ENCODE measurements around the gene IQSEC3. TPM values are rescaled to one million over a fixed set of nuclear protein-coding genes. Genes with fewer than 3 reads are reported as not detected.

IQSEC3 gene
- total RNA-seq, 1 experiment from 2014 or later, result 0.55 TPM

DNA sequence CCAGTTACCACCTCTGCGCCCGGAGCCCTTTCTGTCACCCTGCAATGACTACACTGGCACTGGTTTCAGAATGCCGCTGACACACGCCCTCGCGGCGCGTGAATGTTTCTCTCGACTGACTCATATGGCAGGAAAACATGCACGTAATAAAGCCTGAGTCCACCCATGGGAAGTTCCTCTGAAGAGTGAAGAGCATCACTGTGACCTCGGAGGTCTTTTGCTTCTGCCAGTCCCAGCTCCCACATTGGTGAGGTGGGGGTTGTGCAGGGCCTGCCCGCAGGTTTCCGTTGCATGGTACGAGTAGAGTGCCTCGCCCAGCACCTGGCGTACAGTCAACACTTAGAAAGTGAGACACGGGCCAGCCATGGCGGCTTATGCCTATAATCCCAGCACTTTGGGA lies 158.4 kb downstream of the IQSEC3 start:
- no CpG with 5 or more reads among the region's 18 CpGs for WGBS (ENCODE audit: extremely low coverage, insufficient read length, low lambda C conversion rate)
- peaks cover 18% of the 10 kb centered on the region for H3K27me3 Mint-ChIP-seq (ENCODE audit: low read depth)

More for the DNA sequence above, 158.4 kb downstream of the IQSEC3 start:
- H4K8ac ChIP-seq (replicated peaks; ENCODE audit: insufficient read length, low read depth, low read length), result no peak overlapping the region
- no peak overlapping the region for H4K5ac ChIP-seq (ENCODE audit: insufficient read length, low read depth, low read length)
- no peak overlapping the region for H3K56ac ChIP-seq (ENCODE audit: insufficient read length, low read depth, low read length)
- Mint-ChIP-seq H3K4me1 (peaks cover 4 to 21% of the 10 kb centered on the region in 2 experiments), H3K4me3 (no peak overlapping the region), H3K36me3 (ENCODE audit: insufficient read depth in 1 of 3, low read depth in 3 of 3) (no peaks in the 10 kb centered on the region), H3K27ac (no peak overlapping the region), H3K9me3 (no peaks in the 10 kb centered on the region)
- no peak overlapping the region for H2AFZ ChIP-seq (ENCODE audit: low read length)
- H2BK5ac ChIP-seq (ENCODE audit: insufficient read length, low read length), result no peak overlapping the region
- H3T11ph ChIP-seq (ENCODE audit: low read length), result no peak overlapping the region
- no peak overlapping the region for H3K4me2 ChIP-seq (ENCODE audit: insufficient read depth, insufficient read length, low read length)
- H3K27ac ChIP-seq (ENCODE audit: insufficient read length, low read depth, low read length), result no peak overlapping the region
- H3K27me3 ChIP-seq (ENCODE audit: insufficient read depth, low read length), result no peaks in the 10 kb centered on the region
- H3K9me3 ChIP-seq (ENCODE audit: control insufficient read depth, low read depth, low read length), result no peaks in the 10 kb centered on the region
- peaks cover 4% of the 10 kb centered on the region for H3K23me2 ChIP-seq (ENCODE audit: insufficient read length, low read depth, low read length, poor library complexity, severe bottlenecking)
- H2BK12ac ChIP-seq (ENCODE audit: insufficient read length, low read depth, low read length), result no peak overlapping the region
- no peaks in the 10 kb centered on the region for H3K79me1 ChIP-seq (ENCODE audit: insufficient read depth, low read depth, low read length, poor library complexity, severe bottlenecking)
- H2AK5ac ChIP-seq (ENCODE audit: insufficient read length, low read length), result no peak overlapping the region
- H2BK120ac ChIP-seq (ENCODE audit: low read depth, low read length, poor library complexity, severe bottlenecking), result no peak overlapping the region
- no peak overlapping the region for H3K14ac ChIP-seq (ENCODE audit: insufficient read depth, low read length)
- TF ChIP-seq CTCF (conservative IDR thresholded peaks at IDR 0.05), result no peak
- H4K20me1 ChIP-seq (ENCODE audit: control insufficient read depth, insufficient read depth, insufficient read length), result no peaks in the 10 kb centered on the region
- H4K91ac ChIP-seq (ENCODE audit: insufficient read length, low read depth, low read length), result no peak overlapping the region
- H3K4me1 ChIP-seq (ENCODE audit: insufficient read depth, low read length), result no peaks in the 10 kb centered on the region
- no peak overlapping the region for H2BK20ac ChIP-seq (ENCODE audit: low read depth, low read length, poor library complexity, severe bottlenecking)
- DNase-seq, result peak; percentile 24
- H2BK15ac ChIP-seq (ENCODE audit: low read depth, low read length), result no peak overlapping the region
- no peak overlapping the region for H3K23ac ChIP-seq (ENCODE audit: insufficient read length, low read depth, low read length)
- no peak overlapping the region for H3K4ac ChIP-seq (ENCODE audit: low read depth, low read length)
- H3K9ac ChIP-seq (ENCODE audit: extremely low read depth, insufficient read length, low read length), result no peak overlapping the region
- no peaks in the 10 kb centered on the region for H3K79me2 ChIP-seq (ENCODE audit: insufficient read depth, low read length)
- no peak overlapping the region for H3K18ac ChIP-seq (ENCODE audit: insufficient read length, low read depth, low read length)

All from H9 (cell line).